H1 (cell line): Measurements from ENCODE around the gene ATP5PF. TPM values are rescaled to one million over a fixed set of nuclear protein-coding genes. Genes with fewer than 3 reads are reported as not detected.

Source experiments
- CTCF ChIA-PET: fragments of 300-600 bp; sonication (Branson Sonifier 250); formaldehyde crosslinking; loops from one replicate; lab custom pipeline; 2021; ENCODE audit not compliant: partially characterized antibody; lab: Charles Lee
- POLR2A ChIA-PET: fragments of 300-600 bp; sonication (Branson Sonifier 250); formaldehyde crosslinking; loops from one replicate; lab custom pipeline; 2021; ENCODE audit warnings: inconsistent platforms; ENCODE audit not compliant: partially characterized antibody; lab: Charles Lee
- DNase-seq, 2 experiments: peaks; one replicate each; pipeline versions ENCODE4 v3.0.0 to v3.0.0-alpha.2; 2010 to 2022; ENCODE audit warnings: low spot score in 2 of 2, low read depth in 1 of 2, mixed read lengths in 1 of 2
- FAIRE-seq: peaks from 2 replicates; lab custom pipeline; 2011; peaks lifted over from hg19 to GRCh38; lab: Jason Lieb, UNC
- H2AFZ ChIP-seq: 2 replicates; pipeline ENCODE4 v1.8.1; 2012; ENCODE audit warnings: low read length, inconsistent platforms
- H2AK5ac ChIP-seq: 2 replicates; pipeline ENCODE4 v1.6.1; 2013; ENCODE audit warnings: low read depth, low read length
- H2BK120ac ChIP-seq: replicated peaks from 2 replicates; pipeline ENCODE3; 2013; ENCODE audit warnings: low read depth, low read length, inconsistent platforms
- H2BK12ac ChIP-seq: 2 replicates; pipeline ENCODE4 v1.6.1; 2013; ENCODE audit warnings: low read depth, low read length
- H2BK15ac ChIP-seq: 2 replicates; pipeline ENCODE4 v1.6.1; 2013; ENCODE audit warnings: low read length
- H2BK20ac ChIP-seq: 2 replicates; pipeline ENCODE4 v1.6.1; 2013; ENCODE audit warnings: low read length
- H2BK5ac ChIP-seq: 2 replicates; pipeline ENCODE4 v1.6.1; 2013; ENCODE audit warnings: low read depth, low read length
- H3K14ac ChIP-seq: 2 replicates; pipeline ENCODE4 v1.6.1; 2013; ENCODE audit warnings: inconsistent platforms; ENCODE audit not compliant: insufficient read length
- H3K18ac ChIP-seq: 2 replicates; pipeline ENCODE4 v1.6.1; 2013; ENCODE audit warnings: low read length; ENCODE audit errors: extremely low read depth
- H3K23ac ChIP-seq: 2 replicates; pipeline ENCODE4 v1.6.1; 2013; ENCODE audit warnings: inconsistent platforms; ENCODE audit not compliant: insufficient read length
- H3K23me2 ChIP-seq: 2 replicates; pipeline ENCODE4 v1.6.1; 2013; ENCODE audit warnings: low read depth, low read length
- H3K27ac ChIP-seq: 2 replicates; pipeline ENCODE4 v1.6.1; 2011; ENCODE audit warnings: low read depth, low read length, inconsistent platforms
- H3K27me3 ChIP-seq, 4 experiments: replicated peaks in 1 of 4; 1 replicate in 1 of 4; 2 replicates in 3 of 4; pipeline versions ENCODE4 v1.6.1 to v1.8.1; 2011 to 2013; ENCODE audit warnings: low read length in 3 of 4, mild to moderate bottlenecking in 3 of 4, inconsistent platforms in 2 of 4, mixed read lengths in 2 of 4, moderate library complexity in 1 of 4; ENCODE audit not compliant: control insufficient read depth in 3 of 4, insufficient read depth in 3 of 4; ENCODE audit errors: extremely low read depth in 1 of 4
- H3K36me3 ChIP-seq, 4 experiments: 2 replicates each; pipeline versions ENCODE4 v1.6.1 to v1.8.1; 2011 to 2013; ENCODE audit warnings: mild to moderate bottlenecking in 4 of 4, low read length in 3 of 4, moderate library complexity in 2 of 4, control low read depth in 1 of 4, inconsistent platforms in 1 of 4; ENCODE audit not compliant: insufficient read depth in 4 of 4, control insufficient read depth in 2 of 4
- H3K4ac ChIP-seq: replicated peaks from 2 replicates; pipeline ENCODE3; 2013; ENCODE audit warnings: low read length, low read depth, mixed read lengths, inconsistent platforms; ENCODE audit not compliant: insufficient read length
- H3K4me1 ChIP-seq, 4 experiments: replicated peaks in 1 of 4; 1 replicate in 1 of 4; 2 replicates in 3 of 4; pipeline versions ENCODE4 v1.6.1 to v1.8.1; 2011 to 2013; ENCODE audit warnings: low read length in 3 of 4, inconsistent platforms in 2 of 4, mixed read lengths in 1 of 4; ENCODE audit not compliant: insufficient read depth in 4 of 4, control insufficient read depth in 3 of 4
- H3K4me2 ChIP-seq, 2 experiments: 2 replicates each; pipeline versions ENCODE4 v1.6.1 to v1.8.1; 2011 to 2013; ENCODE audit warnings: low read depth in 2 of 2, low read length in 2 of 2, control low read depth in 1 of 2, inconsistent platforms in 1 of 2, mild to moderate bottlenecking in 1 of 2; ENCODE audit not compliant: insufficient read depth in 1 of 2
- H3K4me3 ChIP-seq, 4 experiments: fragments of 200-600, 300-600 bp in 1 of 4; sonication (generic), shearing (Covaris generic), sonication (Bioruptor Twin) in 1 of 4; 2 replicates each; pipeline versions ENCODE4 v1.5.1 to v1.8.1; 2011 to 2016; ENCODE audit warnings: low read length in 4 of 4, low read depth in 3 of 4, control low read depth in 2 of 4, inconsistent platforms in 2 of 4, mild to moderate bottlenecking in 2 of 4, mixed read lengths in 1 of 4, moderate library complexity in 1 of 4; ENCODE audit not compliant: insufficient read depth in 2 of 4; ENCODE audit errors: extremely low read depth in 1 of 4
- H3K56ac ChIP-seq: replicated peaks from 2 replicates; pipeline ENCODE3; 2013; ENCODE audit warnings: low read depth, mild to moderate bottlenecking, mixed read lengths, low read length, inconsistent platforms; ENCODE audit not compliant: insufficient read length
- H3K79me1 ChIP-seq: 2 replicates; pipeline ENCODE4 v1.6.1; 2013; ENCODE audit warnings: low read depth, low read length, control low read depth
- H3K79me2 ChIP-seq, 2 experiments: 2 replicates each; pipeline versions ENCODE4 v1.6.1 to v1.8.1; 2012 to 2013; ENCODE audit warnings: low read length in 2 of 2, mild to moderate bottlenecking in 2 of 2, inconsistent platforms in 1 of 2; ENCODE audit not compliant: insufficient read depth in 2 of 2, control insufficient read depth in 1 of 2
- H3K9ac ChIP-seq, 4 experiments: replicated peaks in 1 of 4; 1 replicate in 1 of 4; 2 replicates in 3 of 4; pipeline versions ENCODE4 v1.6.1 to v1.8.1; 2011 to 2013; ENCODE audit warnings: low read depth in 3 of 4, low read length in 3 of 4, control low read depth in 2 of 4, mild to moderate bottlenecking in 2 of 4, moderate library complexity in 2 of 4, inconsistent platforms in 1 of 4; ENCODE audit errors: extremely low read depth in 1 of 4
- H3K9me3 ChIP-seq, 2 experiments: 2 replicates each; pipeline versions ENCODE4 v1.6.1 to v1.8.1; 2012 to 2013; ENCODE audit warnings: mild to moderate bottlenecking in 2 of 2, moderate library complexity in 2 of 2, control low read depth in 1 of 2, inconsistent platforms in 1 of 2, low read depth in 1 of 2, low read length in 1 of 2, mixed read lengths in 1 of 2; ENCODE audit not compliant: insufficient read depth in 2 of 2
- H4K20me1 ChIP-seq, 2 experiments: replicated peaks in 1 of 2; 2 replicates each; pipeline versions ENCODE3 to v1.8.1; 2011 to 2013; ENCODE audit warnings: inconsistent platforms in 2 of 2, low read length in 2 of 2, mild to moderate bottlenecking in 1 of 2; ENCODE audit not compliant: insufficient read depth in 2 of 2, control insufficient read depth in 1 of 2
- H4K5ac ChIP-seq: 2 replicates; pipeline ENCODE4 v1.6.1; 2013; ENCODE audit warnings: low read length, low read depth, mixed read lengths, inconsistent platforms; ENCODE audit not compliant: insufficient read length
- H4K8ac ChIP-seq: 2 replicates; pipeline ENCODE4 v1.8.0; 2013; ENCODE audit warnings: mild to moderate bottlenecking, moderate library complexity, low read length, inconsistent platforms; ENCODE audit not compliant: insufficient read depth; ENCODE audit errors: extremely low read depth
- H4K91ac ChIP-seq: replicated peaks from 2 replicates; pipeline ENCODE3; 2013; ENCODE audit warnings: low read length, mixed read lengths, inconsistent platforms; ENCODE audit not compliant: insufficient read length
- CREB1 ChIP-seq: IDR thresholded peaks from 2 replicates; pipeline ENCODE4 v1.6.1; 2012; ENCODE audit warnings: inconsistent platforms
- FOSL1 ChIP-seq: IDR thresholded peaks from 2 replicates; pipeline ENCODE4 v1.6.1; 2011; ENCODE audit warnings: mild to moderate bottlenecking, low read depth, low read length, moderate library complexity; ENCODE audit not compliant: insufficient read depth
- HDAC2 ChIP-seq, 2 experiments: fragments of 300-600 bp in 1 of 2; sonication (generic) in 1 of 2; IDR thresholded peaks; 2 replicates each; pipeline ENCODE4 v1.6.1; 2011 to 2012; ENCODE audit warnings: low read depth in 2 of 2, low read length in 2 of 2, mild to moderate bottlenecking in 2 of 2, moderate library complexity in 2 of 2, borderline replicate concordance in 1 of 2, inconsistent platforms in 1 of 2
- HDAC6 ChIP-seq: IDR thresholded peaks from one replicate; pipeline ENCODE4 v1.7.1; 2012; ENCODE audit warnings: low read depth, mild to moderate bottlenecking, inconsistent platforms, low read length, moderate library complexity
- PHF8 ChIP-seq: fragments of 200-600 bp; sonication (generic); conservative IDR thresholded peaks from 2 replicates; pipeline ENCODE4 v1.7.1; 2012; ENCODE audit warnings: low read depth, mild to moderate bottlenecking, inconsistent platforms, low read length, moderate library complexity
- RXRA ChIP-seq: IDR thresholded peaks from 2 replicates; pipeline ENCODE4 v1.6.1; 2011; ENCODE audit warnings: low read depth, mild to moderate bottlenecking, low read length, moderate library complexity; ENCODE audit not compliant: insufficient read depth
- SIX5 ChIP-seq: IDR thresholded peaks from 2 replicates; pipeline ENCODE4 v1.6.1; 2011; ENCODE audit warnings: mild to moderate bottlenecking, low read depth, low read length
- TAF7 ChIP-seq: optimal IDR thresholded peaks from 2 replicates; pipeline ENCODE3; 2011; ENCODE audit warnings: low read depth, mild to moderate bottlenecking, inconsistent platforms, low read length, moderate library complexity, borderline replicate concordance
- YY1 ChIP-seq: IDR thresholded peaks from 2 replicates; pipeline ENCODE4 v1.6.1; 2011; ENCODE audit warnings: low read depth, mild to moderate bottlenecking, low read length
- WGBS, 2 experiments: shearing (Covaris generic) in 1 of 2; methylation state at CpG; one replicate each; pipeline versions ENCODE4 v1.1.6 to v1.1.7; 2013 to 2015; ENCODE audit warnings: low lambda C conversion rate in 2 of 2, mixed read lengths in 2 of 2, inconsistent platforms in 1 of 2, low coverage in 1 of 2, missing lambda C conversion rate in 1 of 2; ENCODE audit not compliant: insufficient replicate concordance in 2 of 2, insufficient coverage in 1 of 2, insufficient read length in 1 of 2; ENCODE audit errors: extremely low coverage in 1 of 2, missing lambda C conversion rate in 1 of 2; 5-methylcytosine and 5-hydroxymethylcytosine counted together
- polyA plus RNA-seq, 7 experiments: library from polyadenylated mRNA; depleted of rRNA in 3 of 7; stranded (reverse) in 5 of 7; unstranded in 2 of 7; fragments of >200 nt in 5 of 7; fragments of 200-250 nt in 2 of 7; gene quantifications; 1 replicate in 5 of 7; 2 replicates in 1 of 7; 4 replicates in 1 of 7; pipeline versions ENCODE4 v1.2.1 to v1.2.3, GENCODE V29; 2011 to 2013; ENCODE audit warnings: missing spikeins in 2 of 7, mixed read lengths in 2 of 7
- total RNA-seq: library from RNA; stranded (reverse); fragmentation: NEBNext Ultra II Directional; extraction: Animal tissue kit (Norgen Biotek cat#: 25700); gene quantifications from 2 replicates; pipeline ENCODE4 v1.2.1, GENCODE V29; 2021
- TF ChIP-seq, protein P1 (sequence below): IDR thresholded peaks from 2 replicates; pipeline ENCODE4 v1.6.1; 2012; ENCODE audit warnings: inconsistent platforms

Gene ATP5PF
- total and polyA plus RNA-seq, 2 of the 8 experiments (the other 6 are each of a cell fraction or from before 2014, with no cell fraction given), result 135 to 240 TPM

- Histone ChIP-seq H4K91ac (no peak overlapping the region), H3K27ac (peak overlapping the region; percentile 43; the same call in 1 of the 2 replicates), H3K23ac (no peak overlapping the region), H4K5ac (no peak overlapping the region), H3K9me3 (no peaks in the 10 kb centered on the region), H3K4me2 (peak overlapping the region; percentile 28 to 75), H2BK5ac (no peak overlapping the region), H2AK5ac (no peak overlapping the region), H2AFZ (no peak overlapping the region), H4K8ac (no peak overlapping the region), H2BK20ac (no peak overlapping the region), H2BK120ac (no peak overlapping the region), H3K56ac (peak overlapping the region; percentile 14), H3K79me2 (peaks cover 6 to 82% of the 10 kb centered on the region in 2 experiments), H3K18ac (no peak overlapping the region), H3K9ac (peak overlapping the region; percentile 66 to 100 (median 91)), H3K4me3 (peak overlapping the region; percentile 64 to 97 (median 90)), H3K4ac (no peak overlapping the region), H3K36me3 (peaks cover 2 to 4% (median 2%) of the 10 kb centered on the region in 4 experiments; a peak in 4 of 8 replicates), H4K20me1 (peaks cover 0 to 3% of the 10 kb centered on the region in 2 experiments), H2BK15ac (no peak overlapping the region), H3K79me1 (peaks cover 8% of the 10 kb centered on the region; the same call in 1 of the 2 replicates), H3K4me1 (peaks cover 0 to 8% (median 0%) of the 10 kb centered on the region in 4 experiments; a peak in 2 of 7 replicates), H2BK12ac (no peak overlapping the region), H3K14ac (no peak overlapping the region), H3K27me3 (no peaks in the 10 kb centered on the region), H3K23me2 (0 out of 2 replicates have a peak, but pooled peaks cover 2% of the 10 kb centered on the region)
- ChIA-PET POLR2A (interaction anchor here (0.6 to 3.2 kb wide), 12 partner anchors 9 to 264 kb away, joined by 3 to 31 read pairs (median 5); partner anchors contain the start of gene MRPL39), CTCF (interaction anchor here (0.8 to 0.9 kb wide), 2 partner anchors 26 to 126 kb away, joined by 3 to 7 read pairs; no protein-coding TSS in a partner anchor)
- peak in 1 of 2 experiments; percentile 9 for DNase-seq
- no peak for FAIRE-seq
- 2% methylated on average over 10 of the region's 10 CpGs; no CpG with 5 or more reads in 1 of the 2 experiments for WGBS, 2 experiments
- TF ChIP-seq SIX5 (no peak), RXRA (no peak), FOSL1 (no peak), YY1 (no peak), TAF7 (no peak), HDAC6 (no peak), HDAC2 (IDR thresholded peaks at IDR 0.05; ENCODE audit: borderline replicate concordance in 1 of 2, low read depth in 2 of 2, low read length in 2 of 2) (0 out of 4 replicates have a peak, but pooled peaks of 1 of the 2 experiments have one; percentile 22), PHF8 (no peak; the same call in 1 of the 2 replicates), CREB1 (no peak)
- TF ChIP-seq, protein P1, sequence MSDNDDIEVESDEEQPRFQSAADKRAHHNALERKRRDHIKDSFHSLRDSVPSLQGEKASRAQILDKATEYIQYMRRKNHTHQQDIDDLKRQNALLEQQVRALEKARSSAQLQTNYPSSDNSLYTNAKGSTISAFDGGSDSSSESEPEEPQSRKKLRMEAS, result peak; percentile 25; the same call in 1 of the 2 replicates
Measured at GRCh38 chr21:25734654-25734903, 125 bp downstream of the ATP5PF start.
